Activated CD8-positive, alpha-beta T cell treated with anti-CD3 and anti-CD28 coated beads, Interleukin-2, amount 10 ng/mL, durations not matched to agents 7 days and 5 days (primary cell): ENCODE results near the gene OTUD5. TPM values are rescaled to one million over a fixed set of nuclear protein-coding genes. Genes with fewer than 3 reads are reported as not detected.
"Not testable (repeated sequence)": the region's sequence is repeated elsewhere in the genome, so short reads cannot be mapped to it uniquely, and the experiment has no call there.

ENCODE experiments used
- ATAC-seq: fragments of 150-1000 bp; cut with Tn5 transposase; one replicate; pipeline ENCODE4 v1.10.0; 2021; ENCODE audit warnings: moderate library complexity
- CTCF ChIA-PET: fragments of 350-600 bp; sonication (Branson Sonifier 250); formaldehyde crosslinking; loops from one replicate; lab custom pipeline; 2021; ENCODE audit warnings: antibody characterized with exemption; lab: Charles Lee
- POLR2A ChIA-PET: fragments of 350-600 bp; sonication (Branson Sonifier 250); formaldehyde crosslinking; loops from one replicate; lab custom pipeline; 2021; ENCODE audit warnings: antibody characterized with exemption; lab: Charles Lee
- DNase-seq: peaks from one replicate; pipeline ENCODE4 v3.0.0-alpha.2; 2020
- H3K27ac Mint-ChIP-seq: one replicate; pipeline ENCODE4 v1.8.0; 2021; ENCODE audit warnings: mild to moderate bottlenecking, mixed read lengths
- H3K27me3 Mint-ChIP-seq: one replicate; pipeline ENCODE4 v1.8.0; 2021; ENCODE audit warnings: low read depth, mixed read lengths
- H3K36me3 Mint-ChIP-seq: one replicate; pipeline ENCODE4 v1.8.0; 2021; ENCODE audit warnings: low read depth, mixed read lengths
- H3K4me1 Mint-ChIP-seq: one replicate; pipeline ENCODE4 v1.8.0; 2021; ENCODE audit warnings: low read depth, mixed read lengths
- H3K4me3 Mint-ChIP-seq: one replicate; pipeline ENCODE4 v1.8.0; 2021; ENCODE audit warnings: mild to moderate bottlenecking, mixed read lengths
- H3K9me3 Mint-ChIP-seq: one replicate; pipeline ENCODE4 v1.8.0; 2022; ENCODE audit warnings: mixed read lengths; ENCODE audit not compliant: insufficient read depth
- total RNA-seq, 2 experiments: library from RNA; stranded (reverse); gene quantifications; one replicate each; pipeline ENCODE4 v1.2.3, GENCODE V29; 2021

Gene OTUD5
- total RNA-seq, 2 experiments from 2014 or later, result 40.0 to 41.7 TPM

DNA sequence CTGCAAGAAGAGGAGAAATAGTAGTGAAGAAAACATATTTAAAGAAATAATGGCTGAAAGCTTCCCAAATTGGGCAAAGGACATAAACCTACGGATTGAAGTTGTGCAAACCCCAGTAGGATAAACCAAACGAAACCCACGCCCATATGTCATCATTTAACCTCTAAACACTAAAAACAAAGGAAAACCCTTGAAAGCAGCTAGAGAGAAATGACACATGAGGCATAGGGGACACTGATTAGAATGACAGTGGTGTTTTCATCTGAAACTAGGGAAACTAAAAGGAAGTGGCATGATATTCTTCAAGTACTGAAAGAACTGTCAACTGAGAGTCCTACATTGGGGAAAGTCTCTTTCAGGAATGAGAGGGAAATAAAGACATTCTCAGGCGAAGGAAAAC is 80.5 kb downstream of the OTUD5 start:
- H3K36me3 Mint-ChIP-seq, POLR2A ChIA-PET, H3K27me3 Mint-ChIP-seq, H3K27ac Mint-ChIP-seq, H3K4me3 Mint-ChIP-seq, CTCF ChIA-PET, DNase-seq, H3K9me3 Mint-ChIP-seq, H3K4me1 Mint-ChIP-seq, ATAC-seq: not testable (repeated sequence)

Other genes with a start within 250 kb of the OTUD5 start
- gene GLOD5, start 195.9 kb downstream of the OTUD5 start, total RNA-seq, result not detected
- not detected for gene GATA1, start 171.0 kb downstream of the OTUD5 start, total RNA-seq
- 10 to 100 TPM; 77.3 to 88.9 TPM for gene HDAC6, start 155.5 kb downstream of the OTUD5 start, total RNA-seq
- gene ERAS, start 131.1 kb downstream of the OTUD5 start, total RNA-seq, result not detected
- gene PCSK1N, start 122.0 kb downstream of the OTUD5 start, total RNA-seq, result not detected
- 10 to 100 TPM; 41.6 to 44.1 TPM for gene TIMM17B, start 59.8 kb downstream of the OTUD5 start, total RNA-seq
- 10 to 100 TPM; 63.9 to 70.8 TPM for gene PQBP1, start 59.7 kb downstream of the OTUD5 start, total RNA-seq
- 10 to 100 TPM; 14.8 to 15.3 TPM for gene SLC35A2, start 46.0 kb downstream of the OTUD5 start, total RNA-seq
- 10 to 100 TPM; 51.3 to 53.6 TPM for gene PIM2, start 38.6 kb downstream of the OTUD5 start, total RNA-seq
- gene KCND1, start 14.2 kb upstream of the OTUD5 start, total RNA-seq, result 1 to 10 TPM; 3.5 to 4.6 TPM
- 10 to 100 TPM; 81.8 to 82.7 TPM for gene GRIPAP1, start 44.7 kb upstream of the OTUD5 start, total RNA-seq
- gene TFE3, start 85.8 kb upstream of the OTUD5 start, total RNA-seq, result 10 to 100 TPM; 17.6 to 18.2 TPM
- 1 to 10 TPM; 5.0 to 5.4 TPM for gene CCDC120, start 101.4 kb upstream of the OTUD5 start, total RNA-seq
- 10 to 100 TPM; 19.7 to 22.6 TPM for gene PRAF2, start 116.4 kb upstream of the OTUD5 start, total RNA-seq
- 10 to 100 TPM; 29.1 to 29.4 TPM for gene WDR45, start 122.3 kb upstream of the OTUD5 start, total RNA-seq
- gene GPKOW, start 166.1 kb upstream of the OTUD5 start, total RNA-seq, result 10 to 100 TPM; 26.1 to 26.2 TPM
- gene MAGIX, start 205.2 kb upstream of the OTUD5 start, total RNA-seq, result 1 to 10 TPM in 1 of 2 experiments, under 1 TPM in 1; 0.97 to 1.5 TPM
- 100 to 1,000 TPM; 203 to 214 TPM for gene PLP2, start 214.3 kb upstream of the OTUD5 start, total RNA-seq
- 10 to 100 TPM; 13.9 TPM for gene PRICKLE3, start 228.8 kb upstream of the OTUD5 start, total RNA-seq
- 1 to 10 TPM; 1.1 to 2.6 TPM for gene SYP, start 242.6 kb upstream of the OTUD5 start, total RNA-seq